ENCODE data around the gene FPR1.

GRCh38 chr19:51777570-51778462, 26.1 kb upstream of the FPR1 start:
- no peak for TF ChIP-seq POLR2A (IDR thresholded peaks at IDR 0.05; ENCODE audit: low read depth, low read length)
- TF ChIP-seq POLR2AphosphoS5 (IDR thresholded peaks at IDR 0.05; ENCODE audit: low read depth, low read length): no peak
